Mesenchymal stem cell (in vitro differentiated cells and primary cell): ENCODE measurements around the gene TBX1.
A peak's percentile ranks its signal among the peaks of the same experiment; 100 is the strongest.
"Not testable (repeated sequence)": the region's sequence is repeated elsewhere in the genome, so short reads cannot be mapped to it uniquely, and the experiment has no call there.

Experiments used
- DNase-seq: peaks from one replicate; pipeline ENCODE4 v3.0.0-alpha.2; 2013
- H2AFZ ChIP-seq: one replicate; pipeline ENCODE4 v1.6.1; 2013; ENCODE audit warnings: low read depth, mild to moderate bottlenecking, control low read depth, inconsistent platforms, low read length, moderate library complexity
- H2AK5ac ChIP-seq: 2 replicates; pipeline ENCODE4 v1.6.1; 2013; ENCODE audit warnings: low read length, moderate library complexity, mild to moderate bottlenecking, inconsistent platforms; ENCODE audit not compliant: severe bottlenecking
- H2BK120ac ChIP-seq: one replicate; pipeline ENCODE4 v1.6.1; 2013; ENCODE audit warnings: low read depth, mild to moderate bottlenecking, inconsistent platforms, low read length, moderate library complexity
- H2BK12ac ChIP-seq, 2 experiments: one replicate each; pipeline ENCODE4 v1.6.1; 2013; ENCODE audit warnings: inconsistent platforms in 2 of 2, low read length in 2 of 2, mild to moderate bottlenecking in 2 of 2, moderate library complexity in 2 of 2, control low read depth in 1 of 2
- H2BK15ac ChIP-seq: one replicate; pipeline ENCODE4 v1.6.1; 2013; ENCODE audit warnings: mild to moderate bottlenecking, low read depth, inconsistent platforms; ENCODE audit not compliant: poor library complexity, severe bottlenecking
- H2BK5ac ChIP-seq: 2 replicates; pipeline ENCODE4 v1.6.1; 2013; ENCODE audit warnings: low read depth, mild to moderate bottlenecking, low read length, control low read depth, inconsistent platforms; ENCODE audit not compliant: poor library complexity, severe bottlenecking
- H3K14ac ChIP-seq, 2 experiments: one replicate each; pipeline ENCODE4 v1.6.1; 2013; ENCODE audit warnings: inconsistent platforms in 2 of 2, low read length in 2 of 2, control low read depth in 1 of 2, mild to moderate bottlenecking in 1 of 2, moderate library complexity in 1 of 2
- H3K18ac ChIP-seq, 2 experiments: one replicate each; pipeline ENCODE4 v1.6.1; 2013; ENCODE audit warnings: inconsistent platforms in 2 of 2, low read length in 2 of 2, control low read depth in 1 of 2, low read depth in 1 of 2, mild to moderate bottlenecking in 1 of 2
- H3K23ac ChIP-seq, 2 experiments: one replicate each; pipeline ENCODE4 v1.6.1; 2013; ENCODE audit warnings: inconsistent platforms in 2 of 2, low read length in 2 of 2, mild to moderate bottlenecking in 2 of 2, moderate library complexity in 2 of 2, control low read depth in 1 of 2
- H3K27ac ChIP-seq: 2 replicates; pipeline ENCODE4 v1.5.1; 2013; ENCODE audit warnings: mild to moderate bottlenecking, moderate library complexity, low read length, control low read depth, inconsistent platforms; ENCODE audit not compliant: poor library complexity, severe bottlenecking
- H3K27me3 ChIP-seq, 2 experiments: 2 replicates each; pipeline versions ENCODE4 v1.6.1 to v1.7.0; 2013; ENCODE audit warnings: low read length in 2 of 2, mild to moderate bottlenecking in 2 of 2, moderate library complexity in 2 of 2, control low read depth in 1 of 2, inconsistent platforms in 1 of 2; ENCODE audit not compliant: control insufficient read depth in 1 of 2, insufficient read depth in 1 of 2
- H3K36me3 ChIP-seq, 2 experiments: 2 replicates each; pipeline versions ENCODE4 v1.6.1 to v1.7.0; 2013; ENCODE audit warnings: low read length in 2 of 2, control low read depth in 1 of 2, inconsistent platforms in 1 of 2, low read depth in 1 of 2, mild to moderate bottlenecking in 1 of 2; ENCODE audit not compliant: insufficient read depth in 2 of 2, control insufficient read depth in 1 of 2
- H3K4ac ChIP-seq, 2 experiments: one replicate each; pipeline ENCODE4 v1.6.1; 2013; ENCODE audit warnings: inconsistent platforms in 2 of 2, low read length in 2 of 2, mild to moderate bottlenecking in 2 of 2, moderate library complexity in 2 of 2, control low read depth in 1 of 2, low read depth in 1 of 2
- H3K4me1 ChIP-seq: 2 replicates; pipeline ENCODE4 v1.6.1; 2013; ENCODE audit warnings: low read depth, low read length, control low read depth; ENCODE audit not compliant: control insufficient read depth, insufficient read depth
- H3K4me2 ChIP-seq: 2 replicates; pipeline ENCODE4 v1.6.1; 2013; ENCODE audit warnings: low read length, mild to moderate bottlenecking, inconsistent platforms; ENCODE audit not compliant: poor library complexity, severe bottlenecking
- H3K4me3 ChIP-seq, 2 experiments: 2 replicates each; pipeline versions ENCODE4 v1.5.1 to v1.7.0; 2013; ENCODE audit warnings: low read length in 2 of 2, mild to moderate bottlenecking in 2 of 2, control low read depth in 1 of 2, low read depth in 1 of 2; ENCODE audit not compliant: insufficient read depth in 1 of 2
- H3K79me1 ChIP-seq: replicated peaks from 2 replicates; pipeline ENCODE4 v1.6.1; 2013; ENCODE audit warnings: mild to moderate bottlenecking, control low read depth, low read length, inconsistent platforms; ENCODE audit not compliant: poor library complexity, severe bottlenecking
- H3K9ac ChIP-seq: 2 replicates; pipeline ENCODE4 v1.7.0; 2013; ENCODE audit warnings: mild to moderate bottlenecking, low read length, moderate library complexity
- H3K9me3 ChIP-seq: 2 replicates; pipeline ENCODE4 v1.7.0; 2013; ENCODE audit warnings: mild to moderate bottlenecking, low read length; ENCODE audit not compliant: control insufficient read depth
- H4K8ac ChIP-seq: one replicate; pipeline ENCODE4 v1.6.1; 2013; ENCODE audit warnings: inconsistent platforms, mild to moderate bottlenecking, low read length, moderate library complexity
- H4K91ac ChIP-seq: one replicate; pipeline ENCODE4 v1.6.1; 2013; ENCODE audit warnings: mild to moderate bottlenecking, low read length, inconsistent platforms
- WGBS: methylation state at CpG from one replicate; pipeline ENCODE4 v1.1.7; 2013; ENCODE audit warnings: mixed read lengths; 5-methylcytosine and 5-hydroxymethylcytosine counted together

Gene TBX1

DNA sequence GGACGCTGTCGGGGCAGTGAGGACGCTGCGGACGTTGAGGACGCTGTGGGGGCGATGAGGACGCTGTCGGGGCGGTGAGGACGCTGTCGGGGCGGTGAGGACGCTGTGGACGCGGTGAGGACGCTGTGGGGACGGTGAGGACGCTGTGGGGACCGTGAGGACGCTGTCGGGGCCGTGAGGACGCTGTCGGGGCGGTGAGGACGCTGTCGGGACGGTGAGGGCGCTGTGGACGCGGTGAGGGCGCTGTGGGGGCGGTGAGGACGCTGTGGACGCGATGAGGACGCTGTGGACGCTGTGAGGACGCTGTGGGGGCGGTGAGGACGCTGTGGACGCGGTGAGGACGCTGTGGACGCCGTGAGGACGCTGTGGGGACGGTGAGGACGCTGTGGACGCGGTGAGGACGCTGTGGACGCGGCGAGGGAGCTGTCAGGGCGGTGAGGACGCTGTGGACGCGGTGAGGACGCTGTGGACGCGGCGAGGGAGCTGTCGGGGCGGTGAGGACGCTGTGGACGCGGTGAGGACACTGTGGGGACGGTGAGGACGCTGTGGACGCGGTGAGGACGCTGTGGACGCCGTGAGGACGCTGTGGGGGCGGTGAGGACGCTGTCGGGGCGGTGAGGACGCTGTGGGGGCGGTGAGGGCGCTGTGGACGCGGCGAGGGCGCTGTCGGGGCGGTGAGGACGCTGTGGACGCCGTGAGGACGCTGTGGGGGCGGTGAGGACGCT is 34.4 kb upstream of the TBX1 start:
- H2BK12ac ChIP-seq, H3K79me1 ChIP-seq, H2BK15ac ChIP-seq, H3K14ac ChIP-seq, H3K27ac ChIP-seq, H3K9ac ChIP-seq, H2BK5ac ChIP-seq, DNase-seq, H3K4ac ChIP-seq, H4K8ac ChIP-seq, H3K23ac ChIP-seq, H2AFZ ChIP-seq, H2BK120ac ChIP-seq, H3K4me2 ChIP-seq, H2AK5ac ChIP-seq, H3K9me3 ChIP-seq: not testable (repeated sequence)
- peak overlapping the region; percentile 34 for H4K91ac ChIP-seq
- peak overlapping the region in 1 of 2 experiments; percentile 1 for H3K4me3 ChIP-seq
- H3K36me3 ChIP-seq, result peaks cover 0 to 12% of the 10 kb centered on the region in 2 experiments
- H3K4me1 ChIP-seq, result peaks cover 36% of the 10 kb centered on the region
- 73% methylated on average over 87 of the region's 96 CpGs for WGBS
- peaks cover 28 to 43% of the 10 kb centered on the region in 2 experiments for H3K27me3 ChIP-seq
- peak overlapping the region in 1 of 2 experiments; percentile 18 for H3K18ac ChIP-seq

- Histone ChIP-seq H3K4me2 (no peak overlapping the region), H3K23ac (no peak overlapping the region), H3K9me3 (no peaks in the 10 kb centered on the region), H2BK120ac (no peak overlapping the region), H2AFZ (no peak overlapping the region), H2BK12ac (no peak overlapping the region), H3K4me3 (no peak overlapping the region), H3K14ac (no peak overlapping the region), H2BK5ac (no peak overlapping the region), H3K18ac (no peak overlapping the region), H4K8ac (no peak overlapping the region), H3K36me3 (peaks cover 0 to under 1% of the 10 kb centered on the region in 2 experiments), H4K91ac (peak overlapping the region; percentile 21), H3K9ac (no peak overlapping the region), H2AK5ac (no peak overlapping the region), H3K27me3 (peaks cover 33 to 35% of the 10 kb centered on the region in 2 experiments), H2BK15ac (no peak overlapping the region), H3K4me1 (peaks cover 28% of the 10 kb centered on the region), H3K4ac (no peak overlapping the region), H3K27ac (no peak overlapping the region), H3K79me1 (no peaks in the 10 kb centered on the region)
- DNase-seq, result no peak
- WGBS, result 53% methylated on average over 61 of the region's 61 CpGs
Observed at GRCh38 chr22:19727310-19728150, 33.0 kb upstream of the TBX1 start.

GRCh38 chr22:19728271-19728670 is 32.3 kb upstream of the TBX1 start:
- no peak overlapping the region for H3K23ac ChIP-seq
- peaks cover 25 to 40% of the 10 kb centered on the region in 2 experiments for H3K27me3 ChIP-seq
- H2AFZ ChIP-seq, result no peak overlapping the region
- no peak overlapping the region for H2BK5ac ChIP-seq
- no peak for DNase-seq
- H3K18ac ChIP-seq, result no peak overlapping the region
- H3K4me2 ChIP-seq, result no peak overlapping the region
- no peak overlapping the region for H3K4me3 ChIP-seq
- 85% methylated on average over 6 of the region's 6 CpGs for WGBS
- H2BK15ac ChIP-seq, result no peak overlapping the region
- no peaks in the 10 kb centered on the region for H3K79me1 ChIP-seq
- no peak overlapping the region for H4K91ac ChIP-seq
- no peaks in the 10 kb centered on the region for H3K9me3 ChIP-seq
- no peak overlapping the region for H2AK5ac ChIP-seq
- H3K4ac ChIP-seq, result no peak overlapping the region
- H3K27ac ChIP-seq, result no peak overlapping the region
- H3K9ac ChIP-seq, result no peak overlapping the region
- no peak overlapping the region for H4K8ac ChIP-seq
- H3K14ac ChIP-seq, result no peak overlapping the region
- H3K4me1 ChIP-seq, result peaks cover 20% of the 10 kb centered on the region
- H3K36me3 ChIP-seq, result no peaks in the 10 kb centered on the region
- H2BK12ac ChIP-seq, result no peak overlapping the region
- no peak overlapping the region for H2BK120ac ChIP-seq

- H3K79me1 ChIP-seq, result no peaks in the 10 kb centered on the region
- H3K4me2 ChIP-seq, result no peak overlapping the region
- no peaks in the 10 kb centered on the region for H3K36me3 ChIP-seq
- H2AK5ac ChIP-seq, result no peak overlapping the region
- H2BK5ac ChIP-seq, result no peak overlapping the region
- no peak overlapping the region for H4K8ac ChIP-seq
- H2BK12ac ChIP-seq, result no peak overlapping the region
- no peak overlapping the region for H4K91ac ChIP-seq
- H2AFZ ChIP-seq, result no peak overlapping the region
- no peak overlapping the region for H2BK15ac ChIP-seq
- peaks cover 15% of the 10 kb centered on the region for H3K4me1 ChIP-seq
- no peak overlapping the region for H3K18ac ChIP-seq
- H3K14ac ChIP-seq, result no peak overlapping the region
- no peak overlapping the region for H3K4ac ChIP-seq
- WGBS, result 87% methylated on average over 10 of the region's 10 CpGs
- no peaks in the 10 kb centered on the region for H3K9me3 ChIP-seq
- H3K23ac ChIP-seq, result no peak overlapping the region
- H2BK120ac ChIP-seq, result no peak overlapping the region
- no peak overlapping the region for H3K4me3 ChIP-seq
- no peak overlapping the region for H3K27ac ChIP-seq
- H3K27me3 ChIP-seq, result peaks cover 22 to 42% of the 10 kb centered on the region in 2 experiments
- no peak for DNase-seq
- H3K9ac ChIP-seq, result no peak overlapping the region
Observed at GRCh38 chr22:19728836-19729235, 31.7 kb upstream of the TBX1 start.
